Measurements from ENCODE around the gene FITM2. TPM values are rescaled to one million over a fixed set of nuclear protein-coding genes. Genes with fewer than 3 reads are reported as not detected.
A peak's percentile ranks its signal among the peaks of the same experiment; 100 is the strongest.

The FITM2 gene
- total and polyA plus RNA-seq, 4 donors, result 2.7 to 19.7 (median 7.9) TPM

DNA sequence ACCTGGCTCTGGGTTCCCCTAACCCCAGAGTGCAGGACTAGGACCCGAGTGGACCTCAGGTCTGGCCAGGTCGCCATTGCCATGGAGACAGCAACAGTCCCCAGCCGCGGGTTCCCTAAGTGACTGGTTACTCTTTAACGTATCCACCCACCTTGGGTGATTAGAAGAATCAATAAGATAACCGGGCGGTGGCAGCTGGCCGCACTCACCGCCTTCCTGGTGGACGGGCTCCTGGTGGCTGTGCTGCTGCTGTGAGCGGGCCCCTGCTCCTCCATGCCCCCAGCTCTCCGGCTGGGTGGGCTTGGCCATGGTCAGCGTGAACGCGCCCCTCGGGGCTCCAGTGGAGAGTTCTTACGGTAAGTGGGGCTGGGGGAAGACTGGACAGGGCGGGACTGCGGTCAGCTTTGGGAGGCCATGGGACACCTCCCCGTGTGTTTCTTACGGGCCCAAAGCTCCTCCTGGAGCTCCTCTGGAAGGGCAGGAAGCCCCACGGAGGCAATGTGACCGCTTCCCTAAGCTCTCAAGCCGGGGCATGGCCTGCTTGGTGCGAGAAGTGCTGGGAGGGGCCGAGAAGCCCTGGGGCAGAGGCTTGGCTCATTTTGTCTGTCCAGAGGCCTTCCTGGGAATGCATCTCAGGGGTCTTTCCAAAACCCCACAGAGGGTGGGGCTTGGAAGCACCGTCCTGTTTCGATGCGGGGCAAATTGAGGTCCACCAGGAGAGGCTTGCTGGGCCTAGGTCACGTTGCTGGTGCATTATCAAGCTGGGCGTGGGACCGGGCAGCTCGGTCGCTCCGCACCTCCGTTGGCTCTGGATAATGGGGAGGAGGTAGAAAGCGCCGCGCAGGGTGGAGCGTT is 44.7 kb upstream of the FITM2 start, which contains the start of gene HNF4A:
Gene HNF4A, plus strand, starts transcription at position 202 of the 855 bp plus-strand sequence. Its CDS starts 106 bp downstream, at position 308.
- ATAC-seq (ENCODE audit: insufficient read depth, low FRiP score) (no peak), DNase-seq (peak in 1 of 3 donors; percentile 16)
- Histone ChIP-seq H3K4me3 (no peak within 1 kb of the TSS), H3K9ac (ENCODE audit: insufficient read depth in 1 of 2, low read length in 2 of 2) (no peak within 1 kb of the TSS), H3K4me1 (ENCODE audit: control insufficient read depth in 5 of 5, insufficient read depth in 5 of 5, low read length in 5 of 5) (peaks cover 0 to 36% (median 16%) of the 10 kb centered on the region in 5 donors), H3K27me3 (ENCODE audit: control insufficient read depth in 3 of 3, insufficient read depth in 3 of 3, low read length in 2 of 3) (no peaks in the 10 kb centered on the region), H3K36me3 (ENCODE audit: control insufficient read depth in 4 of 4, insufficient read depth in 4 of 4, low read length in 4 of 4) (no peaks in the 10 kb centered on the region), H3K9me3 (ENCODE audit: control insufficient read depth in 4 of 4, insufficient read depth in 3 of 4, low read length in 3 of 4) (no peaks in the 10 kb centered on the region), H3K27ac (ENCODE audit: low read depth in 1 of 2, low read length in 1 of 2) (no peak within 1 kb of the TSS)
- 69 to 88% methylated on average over 40 of the region's 40 CpGs for WGBS, 2 donors
- TF ChIP-seq, protein P1, sequence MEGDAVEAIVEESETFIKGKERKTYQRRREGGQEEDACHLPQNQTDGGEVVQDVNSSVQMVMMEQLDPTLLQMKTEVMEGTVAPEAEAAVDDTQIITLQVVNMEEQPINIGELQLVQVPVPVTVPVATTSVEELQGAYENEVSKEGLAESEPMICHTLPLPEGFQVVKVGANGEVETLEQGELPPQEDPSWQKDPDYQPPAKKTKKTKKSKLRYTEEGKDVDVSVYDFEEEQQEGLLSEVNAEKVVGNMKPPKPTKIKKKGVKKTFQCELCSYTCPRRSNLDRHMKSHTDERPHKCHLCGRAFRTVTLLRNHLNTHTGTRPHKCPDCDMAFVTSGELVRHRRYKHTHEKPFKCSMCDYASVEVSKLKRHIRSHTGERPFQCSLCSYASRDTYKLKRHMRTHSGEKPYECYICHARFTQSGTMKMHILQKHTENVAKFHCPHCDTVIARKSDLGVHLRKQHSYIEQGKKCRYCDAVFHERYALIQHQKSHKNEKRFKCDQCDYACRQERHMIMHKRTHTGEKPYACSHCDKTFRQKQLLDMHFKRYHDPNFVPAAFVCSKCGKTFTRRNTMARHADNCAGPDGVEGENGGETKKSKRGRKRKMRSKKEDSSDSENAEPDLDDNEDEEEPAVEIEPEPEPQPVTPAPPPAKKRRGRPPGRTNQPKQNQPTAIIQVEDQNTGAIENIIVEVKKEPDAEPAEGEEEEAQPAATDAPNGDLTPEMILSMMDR (IDR thresholded peaks at IDR 0.05; ENCODE audit: control extremely low read depth, extremely low read depth), result no peak

DNA sequence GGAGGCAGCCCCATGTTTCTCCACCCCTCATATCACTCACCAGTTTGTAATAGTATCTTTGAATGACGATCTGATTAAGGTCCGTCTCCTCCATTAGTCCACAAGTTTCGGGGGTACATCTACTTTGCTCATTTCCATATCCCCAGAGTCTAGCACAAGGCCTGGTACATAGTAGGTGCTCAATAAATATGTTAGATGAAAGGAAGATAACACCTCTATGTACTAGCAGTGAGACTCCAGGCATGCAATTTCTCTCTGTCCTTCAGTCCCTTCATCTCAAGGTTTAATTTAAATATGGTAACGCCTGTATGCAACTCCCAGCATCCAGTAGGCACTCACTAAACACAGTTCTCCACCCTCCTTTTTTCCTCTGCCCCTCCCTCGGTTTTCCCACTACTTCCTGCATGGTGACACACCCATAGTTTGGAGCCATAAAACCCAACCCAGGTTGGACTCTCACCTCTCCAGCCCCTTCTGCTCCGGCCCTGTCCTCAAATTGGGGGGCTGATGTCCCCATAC is 44.0 kb upstream of the FITM2 start:
- WGBS, 2 donors, result 80 to 87% methylated on average over 6 of the region's 6 CpGs

DNA sequence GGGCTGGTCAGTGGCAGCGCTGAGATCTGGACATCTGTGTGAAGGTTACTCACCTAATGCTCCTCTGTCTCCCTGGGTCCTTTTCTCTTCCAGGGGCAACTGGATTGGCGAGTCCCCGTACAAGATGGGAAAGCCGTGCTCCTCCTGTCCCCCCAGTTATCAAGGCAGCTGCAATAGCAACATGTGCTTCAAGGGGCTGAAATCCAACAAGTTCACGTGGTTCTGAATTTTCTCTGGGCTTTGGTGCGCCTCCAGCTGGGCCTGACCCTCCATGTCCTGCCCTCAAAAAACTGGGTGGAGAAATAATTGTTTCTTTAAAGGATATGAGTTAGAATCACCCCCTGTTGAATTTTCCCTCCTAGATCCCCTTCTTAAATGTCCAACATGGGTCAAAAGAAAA is 39.6 kb upstream of the FITM2 start:
- DNase-seq, result no peak
- no peak overlapping the region for H3K27ac ChIP-seq (ENCODE audit: low read depth in 1 of 2, low read length in 1 of 2)
- H3K27me3 ChIP-seq (ENCODE audit: control insufficient read depth in 3 of 3, insufficient read depth in 3 of 3, low read length in 2 of 3), result no peaks in the 10 kb centered on the region
- 88 to 90% methylated on average over 6 of the region's 6 CpGs for WGBS, 2 donors
- H3K9ac ChIP-seq (ENCODE audit: insufficient read depth in 1 of 2, low read length in 2 of 2), result no peak overlapping the region
- H3K4me1 ChIP-seq (ENCODE audit: control insufficient read depth in 5 of 5, insufficient read depth in 5 of 5, low read length in 5 of 5), result no peaks in the 10 kb centered on the region
- no peaks in the 10 kb centered on the region for H3K36me3 ChIP-seq (ENCODE audit: control insufficient read depth in 4 of 4, insufficient read depth in 4 of 4, low read length in 4 of 4)
- TF ChIP-seq, protein P1 (IDR thresholded peaks at IDR 0.05; ENCODE audit: control extremely low read depth, extremely low read depth), result no peak
- no peaks in the 10 kb centered on the region for H3K9me3 ChIP-seq (ENCODE audit: control insufficient read depth in 4 of 4, insufficient read depth in 3 of 4, low read length in 3 of 4)
- H3K4me3 ChIP-seq, result no peak overlapping the region
- no peak for ATAC-seq (ENCODE audit: insufficient read depth, low FRiP score)

More for the DNA sequence above, 44.0 kb upstream of the FITM2 start:
- Histone ChIP-seq H3K9me3 (ENCODE audit: control insufficient read depth in 4 of 4, insufficient read depth in 3 of 4, low read length in 3 of 4) (no peaks in the 10 kb centered on the region), H3K27me3 (ENCODE audit: control insufficient read depth in 3 of 3, insufficient read depth in 3 of 3, low read length in 2 of 3) (no peaks in the 10 kb centered on the region), H3K27ac (ENCODE audit: low read depth in 1 of 2, low read length in 1 of 2) (no peak overlapping the region), H3K9ac (ENCODE audit: insufficient read depth in 1 of 2, low read length in 2 of 2) (no peak overlapping the region), H3K4me1 (ENCODE audit: control insufficient read depth in 5 of 5, insufficient read depth in 5 of 5, low read length in 5 of 5) (peaks cover 0 to 36% (median 16%) of the 10 kb centered on the region in 5 donors), H3K4me3 (no peak overlapping the region), H3K36me3 (ENCODE audit: control insufficient read depth in 4 of 4, insufficient read depth in 4 of 4, low read length in 4 of 4) (no peaks in the 10 kb centered on the region)
- ATAC-seq (ENCODE audit: insufficient read depth, low FRiP score) (no peak), DNase-seq (no peak)
- TF ChIP-seq, protein P1 (IDR thresholded peaks at IDR 0.05; ENCODE audit: control extremely low read depth, extremely low read depth), result no peak
